HepG2 (cell line): Measurements from ENCODE around the gene AATF. TPM values are rescaled to one million over a fixed set of nuclear protein-coding genes. Genes with fewer than 3 reads are reported as not detected.

Source experiments
- ATM ChIP-seq: fragments of 450-650 bp; IDR thresholded peaks from 2 replicates; pipeline ENCODE4 v1.7.1; 2017; ENCODE audit warnings: mild to moderate bottlenecking, borderline replicate concordance
- CEBPB ChIP-seq: IDR thresholded peaks from 2 replicates; pipeline ENCODE4 v1.6.1; 2011; ENCODE audit warnings: low read depth, low read length, improper control_type of control experiment, borderline replicate concordance
- CHD2 ChIP-seq: IDR thresholded peaks from 2 replicates; pipeline ENCODE4 v1.6.1; 2011; ENCODE audit warnings: low read depth, low read length, improper control_type of control experiment
- GATA4 ChIP-seq: sonication (generic); IDR thresholded peaks from 2 replicates; pipeline ENCODE4 v1.6.1; 2016; ENCODE audit warnings: antibody characterized with exemption, low read depth, borderline replicate concordance
- KDM3A ChIP-seq: IDR thresholded peaks from 2 replicates; pipeline ENCODE4 v1.6.1; 2018; ENCODE audit warnings: low read depth, missing compliant biosample characterization
- MLXIP ChIP-seq: sonication (generic); formaldehyde crosslinking; IDR thresholded peaks from 2 replicates; pipeline ENCODE4 v1.9.0; 2021; ENCODE audit warnings: missing genetic modification reagents, borderline replicate concordance
- MYNN ChIP-seq: sonication (generic); formaldehyde crosslinking; IDR thresholded peaks from 2 replicates; pipeline ENCODE4 v1.4.0; 2020; ENCODE audit warnings: mild to moderate bottlenecking, low read depth, missing genetic modification reagents
- NFE2L1 ChIP-seq: sonication (generic); formaldehyde crosslinking; IDR thresholded peaks from 2 replicates; pipeline ENCODE4 v1.4.0; 2020; ENCODE audit warnings: missing genetic modification reagents, mild to moderate bottlenecking, borderline replicate concordance
- NONO ChIP-seq, 2 experiments: fragments of 450-650 bp in 1 of 2; sonication (generic) in 1 of 2; formaldehyde crosslinking in 1 of 2; IDR thresholded peaks in 1 of 2; conservative IDR thresholded peaks in 1 of 2; 2 replicates each; pipeline versions ENCODE4 v1.6.1 to v1.8.0; 2017 to 2022; ENCODE audit warnings: mild to moderate bottlenecking in 1 of 2, missing genetic modification reagents in 1 of 2, moderate library complexity in 1 of 2
- PRDM4 ChIP-seq: sonication (generic); formaldehyde crosslinking; IDR thresholded peaks from 2 replicates; pipeline ENCODE4 v1.9.0; 2021; ENCODE audit warnings: missing genetic modification reagents, borderline replicate concordance
- REXO4 ChIP-seq: sonication (generic); formaldehyde crosslinking; IDR thresholded peaks from 2 replicates; pipeline ENCODE4 v1.8.0; 2022; ENCODE audit warnings: missing genetic modification reagents, mild to moderate bottlenecking, borderline replicate concordance
- SNAI1 ChIP-seq: sonication (generic); formaldehyde crosslinking; IDR thresholded peaks from 2 replicates; pipeline ENCODE4 v1.5.0; 2020; ENCODE audit warnings: mild to moderate bottlenecking, missing genetic modification reagents, borderline replicate concordance
- SP5 ChIP-seq: IDR thresholded peaks from 2 replicates; pipeline ENCODE4 v1.6.1; 2016; ENCODE audit warnings: low read depth, borderline replicate concordance
- SRSF4 ChIP-seq: fragments of 200-400 bp; formaldehyde crosslinking; IDR thresholded peaks from one replicate; pipeline ENCODE4 v1.6.1; 2018; ENCODE audit warnings: mild to moderate bottlenecking, low read depth, low read length, moderate library complexity; ENCODE audit not compliant: poor library complexity, severe bottlenecking
- TAF1 ChIP-seq: sonication (generic); formaldehyde crosslinking; IDR thresholded peaks from 2 replicates; pipeline ENCODE4 v1.4.0; 2020; ENCODE audit warnings: missing genetic modification reagents
- ZFAT ChIP-seq: sonication (generic); formaldehyde crosslinking; conservative IDR thresholded peaks from 2 replicates; pipeline ENCODE4 v1.8.1; 2023; ENCODE audit warnings: missing genetic modification reagents, inconsistent platforms
- ZMAT3 ChIP-seq: sonication (generic); formaldehyde crosslinking; conservative IDR thresholded peaks from 2 replicates; pipeline ENCODE4 v1.7.0; 2021; ENCODE audit warnings: missing genetic modification reagents
- ZNF264 ChIP-seq: sonication (generic); formaldehyde crosslinking; IDR thresholded peaks from 2 replicates; pipeline ENCODE4 v1.4.0; 2020; ENCODE audit warnings: missing genetic modification reagents
- ZNF44 ChIP-seq: sonication (generic); formaldehyde crosslinking; IDR thresholded peaks from 2 replicates; pipeline ENCODE4 v1.5.1; 2020; ENCODE audit warnings: mild to moderate bottlenecking, missing genetic modification reagents
- polyA plus RNA-seq, 8 experiments: library from polyadenylated mRNA; depleted of rRNA in 3 of 8; stranded (reverse) in 7 of 8; unstranded in 1 of 8; fragments of >200 nt; fragmentation: Illumina TruSeq in 4 of 8; extraction: Trizol in 4 of 8; gene quantifications; 2 replicates each; pipeline versions ENCODE4 v1.2.1 to v1.2.3, GENCODE V29; 2011 to 2016; ENCODE audit warnings: low read depth in 4 of 8, missing spikeins in 1 of 8, mixed read lengths in 1 of 8; ENCODE audit not compliant: insufficient read depth in 1 of 8
- total RNA-seq, 5 experiments: library from RNA; depleted of rRNA; stranded (reverse); fragments of >200 nt; fragmentation: Illumina TruSeq; extraction: Trizol; gene quantifications; 2 replicates each; pipeline ENCODE4 v1.2.3, GENCODE V29; 2016; ENCODE audit warnings: low read depth in 1 of 5
- TF ChIP-seq, protein P1 (sequence below): sonication (generic); formaldehyde crosslinking; conservative IDR thresholded peaks from 2 replicates; pipeline ENCODE4 v1.8.0; 2022; ENCODE audit warnings: low read depth, missing genetic modification reagents

The AATF gene
- total and polyA plus RNA-seq, 2 of the 13 experiments (the other 11 are each of a cell fraction or from before 2014, with no cell fraction given) = 9.1 to 53.3 TPM

- TF ChIP-seq MYNN (CRISPR knock-in tag) = no peak; the same call in none of the 2 replicates
- peak; percentile 86 for TF ChIP-seq TAF1 (CRISPR knock-in tag)
- peak; percentile 93 for TF ChIP-seq MLXIP (CRISPR knock-in tag)
- TF ChIP-seq PRDM4 (CRISPR knock-in tag) = 0 out of 2 replicates have a peak, but pooled peaks have one; percentile 69
- TF ChIP-seq CEBPB = no peak
- peak; percentile 61; the same call in 1 of the 2 replicates for TF ChIP-seq ZFAT
- TF ChIP-seq, protein P1, sequence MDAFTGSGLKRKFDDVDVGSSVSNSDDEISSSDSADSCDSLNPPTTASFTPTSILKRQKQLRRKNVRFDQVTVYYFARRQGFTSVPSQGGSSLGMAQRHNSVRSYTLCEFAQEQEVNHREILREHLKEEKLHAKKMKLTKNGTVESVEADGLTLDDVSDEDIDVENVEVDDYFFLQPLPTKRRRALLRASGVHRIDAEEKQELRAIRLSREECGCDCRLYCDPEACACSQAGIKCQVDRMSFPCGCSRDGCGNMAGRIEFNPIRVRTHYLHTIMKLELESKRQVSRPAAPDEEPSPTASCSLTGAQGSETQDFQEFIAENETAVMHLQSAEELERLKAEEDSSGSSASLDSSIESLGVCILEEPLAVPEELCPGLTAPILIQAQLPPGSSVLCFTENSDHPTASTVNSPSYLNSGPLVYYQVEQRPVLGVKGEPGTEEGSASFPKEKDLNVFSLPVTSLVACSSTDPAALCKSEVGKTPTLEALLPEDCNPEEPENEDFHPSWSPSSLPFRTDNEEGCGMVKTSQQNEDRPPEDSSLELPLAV (CRISPR knock-in tag) = peak; percentile 96; the same call in 1 of the 2 replicates
- peak; percentile 42; the same call in 1 of the 2 replicates for TF ChIP-seq REXO4 (CRISPR knock-in tag)
- TF ChIP-seq NFE2L1 (CRISPR knock-in tag) = no peak; the same call in 1 of the 2 replicates
- no peak for TF ChIP-seq SRSF4
- no peak for TF ChIP-seq CHD2
- peak; percentile 56; the same call in 1 of the 2 replicates for TF ChIP-seq KDM3A (CRISPR knock-in tag)
- peak; percentile 69; the same call in 1 of the 2 replicates for TF ChIP-seq SP5 (CRISPR knock-in tag)
- no peak for TF ChIP-seq NONO (IDR thresholded peaks at IDR 0.05)
- TF ChIP-seq NONO (CRISPR knock-in tag; conservative IDR thresholded peaks at IDR 0.05) = peak; percentile 86
- peak; percentile 98 for TF ChIP-seq ZNF44 (CRISPR knock-in tag)
- peak; percentile 66; the same call in 1 of the 2 replicates for TF ChIP-seq SNAI1 (CRISPR knock-in tag)
- TF ChIP-seq ATM = no peak
- TF ChIP-seq ZMAT3 (CRISPR knock-in tag) = peak; percentile 100
- TF ChIP-seq ZNF264 (CRISPR knock-in tag) = peak; percentile 96
- no peak for TF ChIP-seq GATA4
These were observed at the start of gene AATF (continued) for GRCh38 chr17:36948717-36949460.
